Activated CD4-positive, alpha-beta T cell treated with anti-CD3 and anti-CD28 coated beads for 36 hours (primary cell): ENCODE measurements around the gene TAS2R41. TPM values are rescaled to one million over a fixed set of nuclear protein-coding genes. Genes with fewer than 3 reads are reported as not detected.
"Not testable (repeated sequence)": the region's sequence is repeated elsewhere in the genome, so short reads cannot be mapped to it uniquely, and the experiment has no call there.

Source experiments
- ATAC-seq: fragments of 200-7000 bp; cut with Tn5 transposase; one replicate; pipeline ENCODE4 v1.10.0; 2021; ENCODE audit warnings: mild to moderate bottlenecking, moderate library complexity
- CTCF ChIA-PET: fragments of 350-600 bp; sonication (Branson Sonifier 250); formaldehyde crosslinking; loops from one replicate; lab custom pipeline; 2021; ENCODE audit warnings: antibody characterized with exemption; lab: Charles Lee
- POLR2A ChIA-PET: fragments of 350-600 bp; sonication (Branson Sonifier 250); formaldehyde crosslinking; loops from one replicate; lab custom pipeline; 2021; ENCODE audit warnings: antibody characterized with exemption, inconsistent platforms; lab: Charles Lee
- DNase-seq: peaks from one replicate; pipeline ENCODE4 v3.0.0-alpha.2; 2020
- H3K27ac Mint-ChIP-seq: one replicate; pipeline ENCODE4 v1.8.0; 2021; ENCODE audit warnings: mixed read lengths
- H3K27me3 Mint-ChIP-seq: one replicate; pipeline ENCODE4 v1.8.0; 2021; ENCODE audit warnings: mixed read lengths
- H3K36me3 Mint-ChIP-seq: one replicate; pipeline ENCODE4 v1.8.0; 2021; ENCODE audit warnings: low read depth, mixed read lengths
- H3K4me1 Mint-ChIP-seq: one replicate; pipeline ENCODE4 v1.8.0; 2021; ENCODE audit warnings: mixed read lengths
- H3K4me3 Mint-ChIP-seq: one replicate; pipeline ENCODE4 v1.8.0; 2021; ENCODE audit warnings: mild to moderate bottlenecking, moderate library complexity, mixed read lengths
- H3K9me3 Mint-ChIP-seq: one replicate; pipeline ENCODE4 v1.8.0; 2021; ENCODE audit warnings: low read depth, mixed read lengths
- intact Hi-C, 2 experiments: fragments of 100-400 bp; cut with DNase I in 1 of 2; cut with micrococcal nuclease in 1 of 2; formaldehyde crosslinking; loops; one replicate each; pipeline versions ENCODE4 v1.14.2 to v1.15.1; 2022 to 2024; cut with DNase I, micrococcal nuclease
- total RNA-seq, 2 experiments: library from RNA; stranded (reverse); gene quantifications; one replicate each; pipeline ENCODE4 v1.2.3, GENCODE V29; 2021

Gene TAS2R41
- total RNA-seq, 2 experiments from 2014 or later = not detected

DNA sequence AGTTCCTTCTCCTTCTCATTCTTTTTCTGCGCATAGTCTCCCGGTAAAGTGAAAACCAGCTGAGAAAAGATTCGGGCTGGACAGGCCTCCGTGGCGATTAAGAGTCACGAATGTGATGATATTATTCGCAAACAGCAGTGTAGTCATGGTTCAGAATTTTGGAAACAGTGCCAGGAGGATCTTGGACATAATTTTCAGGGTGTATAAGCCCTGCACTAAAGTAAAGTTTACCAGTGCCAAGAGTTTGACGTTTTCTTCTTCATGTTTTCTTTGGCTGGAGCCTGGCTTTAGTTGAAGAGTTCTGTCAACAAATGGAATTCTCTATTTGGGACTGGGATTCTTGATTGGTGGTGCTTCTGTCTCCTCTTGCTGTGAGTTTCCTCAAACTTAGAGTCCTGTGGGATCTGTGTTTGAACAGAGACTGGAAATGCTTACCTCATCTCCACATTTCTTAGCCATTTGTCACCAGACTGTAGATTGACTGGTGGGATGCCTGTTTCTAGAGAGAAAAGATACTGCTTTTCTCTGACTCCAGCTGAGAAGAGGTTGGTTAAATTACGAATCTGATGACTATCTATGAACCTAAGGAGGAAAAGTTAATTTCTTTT lies 44.7 kb downstream of the TAS2R41 start:
- not testable (repeated sequence) for DNase-seq

More for the DNA sequence above, 44.7 kb downstream of the TAS2R41 start:
- H3K36me3 Mint-ChIP-seq, H3K4me3 Mint-ChIP-seq, H3K27me3 Mint-ChIP-seq, ATAC-seq, H3K27ac Mint-ChIP-seq, POLR2A ChIA-PET, H3K9me3 Mint-ChIP-seq, CTCF ChIA-PET, H3K4me1 Mint-ChIP-seq, intact Hi-C loops: not testable (repeated sequence)

Other genes with a start within 250 kb of the TAS2R41 start
- 100 to 1,000 TPM; 176 to 219 TPM for gene GSTK1, start 214.4 kb upstream of the TAS2R41 start, total RNA-seq
- gene TMEM139, start 192.9 kb upstream of the TAS2R41 start, total RNA-seq = 1 to 10 TPM; 1.2 to 2.3 TPM
- 100 to 1,000 TPM in 1 of 2 experiments, 10 to 100 TPM in 1; 91.1 to 106 TPM for gene CASP2, start 189.5 kb upstream of the TAS2R41 start, total RNA-seq
- under 1 TPM; 0.07 to 0.09 TPM for gene CLCN1, start 161.8 kb upstream of the TAS2R41 start, total RNA-seq
- gene FAM131B, start 115.2 kb upstream of the TAS2R41 start, total RNA-seq = 1 to 10 TPM; 1.7 to 1.8 TPM
- gene ZYX, start 96.5 kb upstream of the TAS2R41 start, total RNA-seq = 100 to 1,000 TPM; 103 to 148 TPM
- 1 to 10 TPM; 2.4 to 2.8 TPM for gene EPHA1, start 69.0 kb upstream of the TAS2R41 start, total RNA-seq
- not detected for gene TAS2R60, start 34.4 kb upstream of the TAS2R41 start, total RNA-seq
- 1 to 10 TPM in 1 of 2 experiments, not detected in 1; 1.4 TPM for gene CTAGE15, start 93.9 kb downstream of the TAS2R41 start, total RNA-seq
- 10 to 100 TPM; 47.6 to 50.6 TPM for gene TCAF2, start 143.1 kb downstream of the TAS2R41 start, total RNA-seq